A204.1 (cell line): ENCODE measurements around the gene CNRIP1.

ENCODE experiments used
- FAIRE-seq: peaks from 2 replicates; lab custom pipeline; 2012; peaks lifted over from hg19 to GRCh38; lab: Jason Lieb, UNC

CNRIP1 gene

GRCh38 chr2:68251187-68251854 is 68.4 kb downstream of the CNRIP1 start:
- peak; percentile 68 for FAIRE-seq

GRCh38 chr2:68250652-68251186 is 69.0 kb downstream of the CNRIP1 start:
- FAIRE-seq = no peak

GRCh38 chr2:68250196-68250595 is 69.6 kb downstream of the CNRIP1 start:
- FAIRE-seq = no peak

- FAIRE-seq = no peak
Measured at GRCh38 chr2:68248806-68249205, 70.9 kb downstream of the CNRIP1 start.

GRCh38 chr2:68248361-68248760 is 71.4 kb downstream of the CNRIP1 start:
- no peak for FAIRE-seq

- no peak for FAIRE-seq
Measured at GRCh38 chr2:68246396-68246795, 73.4 kb downstream of the CNRIP1 start.

GRCh38 chr2:68245672-68246071 is 74.1 kb downstream of the CNRIP1 start:
- no peak for FAIRE-seq

- no peak for FAIRE-seq
Measured at GRCh38 chr2:68245066-68245465, 74.7 kb downstream of the CNRIP1 start.

GRCh38 chr2:68244456-68244855 is 75.3 kb downstream of the CNRIP1 start:
- FAIRE-seq = peak; percentile 81
